OCI-LY1 (cell line): ENCODE data around the gene GPLD1.

ENCODE experiments used
- H2AFZ ChIP-seq: fragments of 200-600 bp; sonication (generic), shearing (Covaris generic); 2 replicates; pipeline ENCODE4 v1.6.0; 2014; ENCODE audit warnings: antibody characterized with exemption, mild to moderate bottlenecking, low read length
- H3F3A ChIP-seq: fragments of 200-600 bp; sonication (generic), shearing (Covaris generic); 2 replicates; pipeline ENCODE4 v1.6.0; 2014; ENCODE audit warnings: mild to moderate bottlenecking, antibody characterized with exemption, low read length, moderate library complexity; ENCODE audit not compliant: insufficient read depth
- H3K27ac ChIP-seq: fragments of 200-600 bp; sonication (generic); 2 replicates; pipeline ENCODE4 v1.5.1; 2014; ENCODE audit warnings: low read length, mixed run types, mild to moderate bottlenecking, low read depth; ENCODE audit not compliant: poor library complexity, severe bottlenecking
- H3K27me3 ChIP-seq: fragments of 200-600 bp; sonication (generic); 2 replicates; pipeline ENCODE4 v1.6.0; 2014; ENCODE audit warnings: antibody characterized with exemption, mild to moderate bottlenecking, low read length, moderate library complexity; ENCODE audit not compliant: insufficient read depth
- H3K36me3 ChIP-seq: fragments of 200-600 bp; sonication (generic); 2 replicates; pipeline ENCODE4 v1.6.1; 2014; ENCODE audit warnings: mild to moderate bottlenecking, antibody characterized with exemption, low read length, moderate library complexity, mixed read lengths; ENCODE audit not compliant: insufficient read depth
- H3K4me1 ChIP-seq: fragments of 200-600 bp; sonication (generic); 2 replicates; pipeline ENCODE4 v1.5.1; 2014; ENCODE audit warnings: mild to moderate bottlenecking, low read length, moderate library complexity; ENCODE audit not compliant: insufficient read depth, severe bottlenecking
- H3K4me2 ChIP-seq: fragments of 200-600 bp; sonication (generic), shearing (Covaris generic); 2 replicates; pipeline ENCODE4 v1.6.1; 2014; ENCODE audit warnings: low read length
- H3K4me3 ChIP-seq: fragments of 200-600 bp; sonication (generic); 2 replicates; pipeline ENCODE4 v1.5.1; 2014; ENCODE audit warnings: low read length, low read depth, mild to moderate bottlenecking, mixed read lengths; ENCODE audit not compliant: poor library complexity, severe bottlenecking
- H3K79me2 ChIP-seq: fragments of 200-600 bp; shearing (Covaris generic); 2 replicates; pipeline ENCODE4 v1.6.1; 2016; ENCODE audit warnings: mixed run types, low read length, mixed read lengths; ENCODE audit not compliant: insufficient read depth
- H3K9ac ChIP-seq: fragments of 200-600 bp; sonication (generic), shearing (Covaris generic); 2 replicates; pipeline ENCODE4 v1.6.1; 2014; ENCODE audit warnings: mild to moderate bottlenecking, low read length, mixed read lengths
- H3K9me2 ChIP-seq: fragments of 200-600 bp; sonication (generic), shearing (Covaris generic); 2 replicates; pipeline ENCODE4 v1.6.1; 2014; ENCODE audit warnings: low read depth, mild to moderate bottlenecking, low read length, mixed read lengths
- H3K9me3 ChIP-seq: fragments of 200-600 bp; shearing (Covaris generic); 2 replicates; pipeline ENCODE4 v1.6.1; 2014; ENCODE audit warnings: low read length, mixed read lengths
- H4K20me1 ChIP-seq: fragments of 200-600 bp; sonication (generic), shearing (Covaris generic); 2 replicates; pipeline ENCODE4 v1.6.0; 2016; ENCODE audit warnings: mild to moderate bottlenecking, low read length; ENCODE audit not compliant: insufficient read depth
- CTCF ChIP-seq: fragments of 200-600 bp; sonication (generic), shearing (Covaris generic); IDR thresholded peaks from 2 replicates; pipeline ENCODE4 v1.5.1; 2017; ENCODE audit warnings: mild to moderate bottlenecking, antibody characterized with exemption, low read length, moderate library complexity, mixed read lengths
- EZH2 ChIP-seq: fragments of 200-600 bp; sonication (generic), shearing (Covaris generic); IDR thresholded peaks from 2 replicates; pipeline ENCODE4 v1.8.0; 2017; ENCODE audit warnings: borderline replicate concordance, mixed run types, mild to moderate bottlenecking, antibody characterized with exemption, low read length, moderate library complexity, mixed read lengths

GPLD1 gene

GRCh38 chr6:24522228-24523176, 33.1 kb upstream of the GPLD1 start:
- H3K27ac ChIP-seq: peak overlapping the region; percentile 99
- H3K4me2 ChIP-seq: peak overlapping the region; percentile 97
- TF ChIP-seq EZH2 (no peak), CTCF (no peak)

GRCh38 chr6:24520929-24521546, 31.7 kb upstream of the GPLD1 start:
- Histone ChIP-seq H3K4me3 (no peak overlapping the region), H3K79me2 (peaks cover 27% of the 10 kb centered on the region), H3K27ac (peak overlapping the region; percentile 99), H2AFZ (no peak overlapping the region; the same call in 1 of the 2 replicates), H4K20me1 (no peaks in the 10 kb centered on the region), H3K27me3 (no peaks in the 10 kb centered on the region), H3K36me3 (peaks cover 26% of the 10 kb centered on the region), H3F3A (no peaks in the 10 kb centered on the region), H3K4me2 (peak overlapping the region; percentile 34; the same call in 1 of the 2 replicates), H3K9me2 (no peaks in the 10 kb centered on the region), H3K9me3 (no peaks in the 10 kb centered on the region), H3K9ac (peak overlapping the region; percentile 18; the same call in 1 of the 2 replicates), H3K4me1 (peaks cover 74% of the 10 kb centered on the region)
- TF ChIP-seq EZH2 (no peak), CTCF (peak; percentile 90)

More at GRCh38 chr6:24522228-24523176, 33.1 kb upstream of the GPLD1 start:
- Histone ChIP-seq H3K4me1 (peaks cover 68% of the 10 kb centered on the region), H3K4me3 (peak overlapping the region; percentile 93), H3K79me2 (peaks cover 32% of the 10 kb centered on the region), H3K9ac (peak overlapping the region; percentile 98), H3K9me2 (no peaks in the 10 kb centered on the region), H3K36me3 (peaks cover 26% of the 10 kb centered on the region), H2AFZ (no peak overlapping the region), H3K27me3 (no peaks in the 10 kb centered on the region), H3K9me3 (no peaks in the 10 kb centered on the region), H4K20me1 (no peaks in the 10 kb centered on the region), H3F3A (no peaks in the 10 kb centered on the region)

- no peaks in the 10 kb centered on the region for H3K9me2 ChIP-seq
- TF ChIP-seq EZH2 (no peak), CTCF (no peak)
- no peaks in the 10 kb centered on the region for H4K20me1 ChIP-seq
- H3K9me3 ChIP-seq: no peaks in the 10 kb centered on the region
- H3K79me2 ChIP-seq: no peaks in the 10 kb centered on the region
- H3F3A ChIP-seq: no peaks in the 10 kb centered on the region
- H2AFZ ChIP-seq: no peak overlapping the region
- H3K27ac ChIP-seq: peak overlapping the region; percentile 89
- H3K9ac ChIP-seq: peak overlapping the region; percentile 64
- H3K36me3 ChIP-seq: peaks cover 22% of the 10 kb centered on the region; the same call in 1 of the 2 replicates
- peak overlapping the region; percentile 66 for H3K4me2 ChIP-seq
- no peaks in the 10 kb centered on the region for H3K27me3 ChIP-seq
- peaks cover 64% of the 10 kb centered on the region for H3K4me1 ChIP-seq
- H3K4me3 ChIP-seq: peak overlapping the region; percentile 17
Observed at GRCh38 chr6:24517659-24518543, 28.5 kb upstream of the GPLD1 start.
